ENCODE measurements around the gene SLC4A5. TPM values are rescaled to one million over a fixed set of nuclear protein-coding genes. Genes with fewer than 3 reads are reported as not detected.

The SLC4A5 gene
- total and polyA plus RNA-seq, 2 of the 8 experiments (the other 6 are each of a cell fraction or from before 2014, with no cell fraction given) = 0.42 to 0.52 TPM

- no peak overlapping the region for H2BK15ac ChIP-seq (ENCODE audit: low read length)
- POLR2A ChIA-PET (ENCODE audit: partially characterized antibody) = interaction anchor here (0.9 to 1.5 kb wide), 3 partner anchors 8 to 75 kb away, joined by 3 to 4 read pairs (median 3); no protein-coding TSS in a partner anchor
- no peak for FAIRE-seq
- TF ChIP-seq TAF1 (IDR thresholded peaks at IDR 0.05; ENCODE audit: low read depth, low read length) (no peak), CTBP2 (IDR thresholded peaks at IDR 0.05; ENCODE audit: borderline replicate concordance, insufficient read depth, insufficient read length, low read length) (no peak), POU5F1 (IDR thresholded peaks at IDR 0.05; ENCODE audit: low read depth, low read length) (no peak), EP300 (IDR thresholded peaks at IDR 0.05; ENCODE audit: borderline replicate concordance in 1 of 2, low read depth in 2 of 2, low read length in 2 of 2) (no peak), KDM4A (IDR thresholded peaks at IDR 0.05; ENCODE audit: low read depth, low read length, severe bottlenecking) (no peak), GTF2F1 (IDR thresholded peaks at IDR 0.05; ENCODE audit: borderline replicate concordance, low read depth, low read length) (no peak), SIN3A (conservative IDR thresholded peaks at IDR 0.05 in 1 of 2, IDR thresholded peaks at IDR 0.05 in 1 of 2; ENCODE audit: low read depth in 1 of 2, low read length in 2 of 2) (no peak), SRF (IDR thresholded peaks at IDR 0.05; ENCODE audit: low read depth, low read length) (no peak), HDAC2 (IDR thresholded peaks at IDR 0.05; ENCODE audit: borderline replicate concordance in 1 of 2, low read depth in 2 of 2, low read length in 2 of 2) (no peak), POLR2A (IDR thresholded peaks at IDR 0.05; ENCODE audit: control extremely low read depth in 1 of 2, low read depth in 2 of 2, low read length in 2 of 2) (no peak), HDAC6 (IDR thresholded peaks at IDR 0.05; ENCODE audit: low read depth, low read length) (no peak)
Observed at GRCh38 chr2:74364533-74365505, 21.6 kb upstream of the SLC4A5 start.

More at GRCh38 chr2:74364533-74365505, 21.6 kb upstream of the SLC4A5 start:
- Histone ChIP-seq H4K91ac (replicated peaks; ENCODE audit: insufficient read length, low read length) (no peak overlapping the region), H3K9me3 (ENCODE audit: insufficient read depth in 2 of 2, low read depth in 1 of 2, low read length in 1 of 2) (no peaks in the 10 kb centered on the region), H4K8ac (ENCODE audit: extremely low read depth, insufficient read depth, low read length) (no peak overlapping the region), H3K56ac (replicated peaks; ENCODE audit: insufficient read length, low read depth, low read length) (no peak overlapping the region), H2BK120ac (replicated peaks; ENCODE audit: low read depth, low read length) (no peak overlapping the region), H3K79me2 (ENCODE audit: control insufficient read depth in 1 of 2, insufficient read depth in 2 of 2, low read length in 2 of 2) (no peaks in the 10 kb centered on the region), H4K20me1 (replicated peaks in 1 of 2; ENCODE audit: control insufficient read depth in 1 of 2, insufficient read depth in 2 of 2, low read length in 2 of 2) (peaks cover 0 to 7% of the 10 kb centered on the region in 2 experiments), H3K9ac (replicated peaks in 1 of 4; ENCODE audit: extremely low read depth in 1 of 4, low read depth in 3 of 4, low read length in 3 of 4) (no peak overlapping the region), H3K4me1 (replicated peaks in 1 of 4; ENCODE audit: control insufficient read depth in 3 of 4, insufficient read depth in 4 of 4, low read length in 3 of 4) (no peaks in the 10 kb centered on the region), H3K18ac (ENCODE audit: extremely low read depth, low read length) (no peak overlapping the region), H2AFZ (ENCODE audit: low read length) (no peak overlapping the region), H3K36me3 (ENCODE audit: control insufficient read depth in 2 of 4, insufficient read depth in 4 of 4, low read length in 3 of 4) (peaks cover 63 to 93% (median 88%) of the 10 kb centered on the region in 4 experiments), H3K79me1 (ENCODE audit: low read depth, low read length) (no peaks in the 10 kb centered on the region), H3K27ac (ENCODE audit: low read depth, low read length) (no peak overlapping the region), H2BK20ac (ENCODE audit: low read length) (no peak overlapping the region), H3K14ac (ENCODE audit: insufficient read length) (no peak overlapping the region), H3K23me2 (ENCODE audit: low read depth, low read length) (no peaks in the 10 kb centered on the region), H3K4me2 (ENCODE audit: insufficient read depth in 1 of 2, low read depth in 2 of 2, low read length in 2 of 2) (no peak overlapping the region), H2AK5ac (ENCODE audit: low read depth, low read length) (no peak overlapping the region), H3K23ac (ENCODE audit: insufficient read length) (no peak overlapping the region), H2BK12ac (ENCODE audit: low read depth, low read length) (no peak overlapping the region), H2BK5ac (ENCODE audit: low read depth, low read length) (no peak overlapping the region), H4K5ac (ENCODE audit: insufficient read length, low read depth, low read length) (no peak overlapping the region), H3K27me3 (replicated peaks in 1 of 4; ENCODE audit: control insufficient read depth in 3 of 4, extremely low read depth in 1 of 4, insufficient read depth in 3 of 4, low read length in 3 of 4) (no peaks in the 10 kb centered on the region), H3K4ac (replicated peaks; ENCODE audit: insufficient read length, low read depth, low read length) (no peak overlapping the region), H3K4me3 (ENCODE audit: extremely low read depth in 1 of 4, insufficient read depth in 2 of 4, low read depth in 3 of 4, low read length in 4 of 4) (no peak overlapping the region)
- CTCF ChIA-PET (ENCODE audit: partially characterized antibody) = interaction anchor here (1.0 to 2.4 kb wide), 5 partner anchors 20 to 115 kb away, joined by 3 to 5 read pairs (median 3); no protein-coding TSS in a partner anchor
- DNase-seq (ENCODE audit: low read depth in 1 of 2, low spot score in 2 of 2) = no peak
- WGBS, 2 experiments (ENCODE audit: extremely low coverage in 1 of 2, insufficient coverage in 1 of 2, insufficient read length in 1 of 2, insufficient replicate concordance in 2 of 2, low coverage in 1 of 2, low lambda C conversion rate in 2 of 2, missing lambda C conversion rate in 1 of 2) = 90% methylated on average over 8 of the region's 8 CpGs; no CpG with 5 or more reads in 1 of the 2 experiments

All from H1 (cell line).